ENCODE measurements around the gene UBE3A. TPM values are rescaled to one million over a fixed set of nuclear protein-coding genes. Genes with fewer than 3 reads are reported as not detected.

The UBE3A gene
- total RNA-seq, 1 experiment from 2014 or later = 104 TPM

GRCh38 chr15:25375557-25375956 lies 63.3 kb downstream of the UBE3A start:
- H3K27ac ChIP-seq (ENCODE audit: low read depth, low read length) = no peak overlapping the region
- no peak overlapping the region for H3K4me2 ChIP-seq (ENCODE audit: low read length)
- no TSS peak for BruUV-seq (replicated peaks)
- no peaks in the 10 kb centered on the region for H3K4me1 ChIP-seq (ENCODE audit: control insufficient read depth in 1 of 2, insufficient read depth in 2 of 2, low read length in 2 of 2)
- H2AFZ ChIP-seq (ENCODE audit: low read depth, low read length, poor library complexity, severe bottlenecking) = no peak overlapping the region
- H3K79me2 ChIP-seq (ENCODE audit: insufficient read depth, low read length) = peaks cover 96% of the 10 kb centered on the region
- DNase-seq (ENCODE audit: low read depth, low spot score) (no peak), ATAC-seq (no peak)
- no peaks in the 10 kb centered on the region for H3K9me2 ChIP-seq (ENCODE audit: insufficient read depth)
- H3K36me3 ChIP-seq (ENCODE audit: control insufficient read depth in 1 of 2, insufficient read depth in 2 of 2, low read length in 2 of 2) = peaks cover 7 to 27% of the 10 kb centered on the region in 2 experiments
- intact Hi-C loops (cut with micrococcal nuclease) = loop anchor here (5.0 kb wide), 1 partner anchor 42 kb away; no protein-coding TSS in a partner anchor
- no peaks in the 10 kb centered on the region for H3K9me3 ChIP-seq (ENCODE audit: control insufficient read depth in 1 of 2, insufficient read depth in 1 of 2, low read depth in 1 of 2, low read length in 2 of 2)
- no peaks in the 10 kb centered on the region for H4K20me1 ChIP-seq (ENCODE audit: insufficient read depth)
- ChIA-PET CTCF (no interaction called here), RAD21 (ENCODE audit: low non-redundant PET in 1 of 2, low total read pairs in 2 of 2, uncharacterized antibody in 2 of 2, unreplicated experiment in 2 of 2) (no interaction called here), POLR2A (no interaction called here)
- H3K4me3 ChIP-seq (replicated peaks in 1 of 2; ENCODE audit: low read depth in 1 of 2, low read length in 2 of 2) = no peak overlapping the region
- H3K27me3 ChIP-seq (ENCODE audit: insufficient read depth, low read length) = no peaks in the 10 kb centered on the region
- no peak overlapping the region for H3K9ac ChIP-seq (ENCODE audit: low read length)
- no peak for TF ChIP-seq ZNF274 (IDR thresholded peaks at IDR 0.05; ENCODE audit: low read depth, low read length)
- no peak for TF ChIP-seq TCF7L2 (IDR thresholded peaks at IDR 0.05; ENCODE audit: borderline replicate concordance, extremely low read depth, insufficient read depth, insufficient read length)
- TF ChIP-seq EGR1 (IDR thresholded peaks at IDR 0.05; ENCODE audit: low read depth) = no peak
- TF ChIP-seq MAX (IDR thresholded peaks at IDR 0.05) = no peak
- no peak for TF ChIP-seq SP1 (IDR thresholded peaks at IDR 0.05; ENCODE audit: low read depth)

GRCh38 chr15:25374143-25374542 lies 64.7 kb downstream of the UBE3A start:
- ChIA-PET CTCF (no interaction called here), POLR2A (no interaction called here), RAD21 (ENCODE audit: low non-redundant PET in 1 of 2, low total read pairs in 2 of 2, uncharacterized antibody in 2 of 2, unreplicated experiment in 2 of 2) (no interaction called here)
- H3K27ac ChIP-seq (ENCODE audit: low read depth, low read length) = no peak overlapping the region
- no peaks in the 10 kb centered on the region for H3K4me1 ChIP-seq (ENCODE audit: control insufficient read depth in 1 of 2, insufficient read depth in 2 of 2, low read length in 2 of 2)
- no peaks in the 10 kb centered on the region for H3K9me3 ChIP-seq (ENCODE audit: control insufficient read depth in 1 of 2, insufficient read depth in 1 of 2, low read depth in 1 of 2, low read length in 2 of 2)
- ATAC-seq (no peak), DNase-seq (ENCODE audit: low read depth, low spot score) (no peak)
- no peak overlapping the region for H3K9ac ChIP-seq (ENCODE audit: low read length)
- TF ChIP-seq ZFX (IDR thresholded peaks at IDR 0.05) (no peak), RAD21 (IDR thresholded peaks at IDR 0.05; ENCODE audit: low read depth) (no peak), SP1 (IDR thresholded peaks at IDR 0.05; ENCODE audit: low read depth) (no peak), EZH2 (IDR thresholded peaks at IDR 0.05) (no peak), TCF7L2 (IDR thresholded peaks at IDR 0.05; ENCODE audit: borderline replicate concordance, extremely low read depth, insufficient read depth, insufficient read length) (no peak), ZBTB33 (IDR thresholded peaks at IDR 0.05; ENCODE audit: extremely low read depth, insufficient replicate concordance, low read length) (no peak), EGR1 (IDR thresholded peaks at IDR 0.05; ENCODE audit: low read depth) (no peak), CEBPB (IDR thresholded peaks at IDR 0.05; ENCODE audit: low read depth) (no peak), POLR2A (IDR thresholded peaks at IDR 0.05; ENCODE audit: borderline replicate concordance, extremely low read depth, insufficient read depth, insufficient read length) (no peak)
- no peaks in the 10 kb centered on the region for H3K9me2 ChIP-seq (ENCODE audit: insufficient read depth)
- peaks cover 93% of the 10 kb centered on the region for H3K79me2 ChIP-seq (ENCODE audit: insufficient read depth, low read length)
- H2AFZ ChIP-seq (ENCODE audit: low read depth, low read length, poor library complexity, severe bottlenecking) = no peak overlapping the region
- intact Hi-C loops (cut with micrococcal nuclease) = no loop called here
- H3K4me2 ChIP-seq (ENCODE audit: low read length) = no peak overlapping the region
- H3K4me3 ChIP-seq (replicated peaks in 1 of 2; ENCODE audit: low read depth in 1 of 2, low read length in 2 of 2) = no peak overlapping the region
- BruUV-seq (replicated peaks) = no TSS peak
- H3K27me3 ChIP-seq (ENCODE audit: insufficient read depth, low read length) = no peaks in the 10 kb centered on the region
- H3K36me3 ChIP-seq (ENCODE audit: control insufficient read depth in 1 of 2, insufficient read depth in 2 of 2, low read length in 2 of 2) = peaks cover 7 to 35% of the 10 kb centered on the region in 2 experiments
- H4K20me1 ChIP-seq (ENCODE audit: insufficient read depth) = no peaks in the 10 kb centered on the region
